DND-41 (cell line): ENCODE data around the gene SMAD7.

Source experiments
- ATAC-seq: fragments of 200-7000 bp; cut with Tn5 transposase; 3 replicates; pipeline ENCODE4 v1.9.1; 2021; ENCODE audit warnings: low read depth; ENCODE audit not compliant: insufficient read depth
- DNase-seq: peaks from one replicate; pipeline ENCODE4 v3.0.0-alpha.2; 2020
- H2AFZ ChIP-seq: 2 replicates; pipeline ENCODE4 v1.6.0; 2012; ENCODE audit warnings: low read depth, low read length
- H3K27ac ChIP-seq: 2 replicates; pipeline ENCODE4 v1.5.1; 2012; ENCODE audit warnings: low read length, inconsistent platforms
- H3K27me3 ChIP-seq: fragments of 200-600 bp; sonication (generic); 2 replicates; pipeline ENCODE4 v1.6.0; 2012; ENCODE audit warnings: low read length, mild to moderate bottlenecking, inconsistent platforms; ENCODE audit not compliant: insufficient read depth, poor library complexity
- H3K36me3 ChIP-seq: 2 replicates; pipeline ENCODE4 v1.5.1; 2012; ENCODE audit warnings: low read length, inconsistent platforms; ENCODE audit not compliant: insufficient read depth
- H3K4me1 ChIP-seq: 2 replicates; pipeline ENCODE4 v1.5.1; 2012; ENCODE audit warnings: mild to moderate bottlenecking, low read length; ENCODE audit not compliant: insufficient read depth
- H3K4me2 ChIP-seq: 2 replicates; pipeline ENCODE4 v1.6.0; 2012; ENCODE audit warnings: mild to moderate bottlenecking, moderate library complexity, low read length, inconsistent platforms; ENCODE audit not compliant: insufficient read depth
- H3K4me3 ChIP-seq, 2 experiments: fragments of 200-600 bp in 1 of 2; shearing (Covaris generic) in 1 of 2; 2 replicates each; pipeline ENCODE4 v1.5.1; 2012 to 2016; ENCODE audit warnings: inconsistent platforms in 2 of 2, low read length in 2 of 2, mild to moderate bottlenecking in 2 of 2, low read depth in 1 of 2, moderate library complexity in 1 of 2
- H3K79me2 ChIP-seq: 2 replicates; pipeline ENCODE4 v1.6.0; 2012; ENCODE audit warnings: low read length, inconsistent platforms; ENCODE audit not compliant: insufficient read depth
- H3K9ac ChIP-seq: 2 replicates; pipeline ENCODE4 v1.6.0; 2012; ENCODE audit warnings: low read depth, mild to moderate bottlenecking, inconsistent platforms, low read length, moderate library complexity
- H3K9me3 ChIP-seq: 2 replicates; pipeline ENCODE4 v1.5.1; 2012; ENCODE audit warnings: low read length, moderate library complexity, mild to moderate bottlenecking, inconsistent platforms; ENCODE audit not compliant: insufficient read depth, severe bottlenecking
- H4K20me1 ChIP-seq: 2 replicates; pipeline ENCODE4 v1.6.0; 2012; ENCODE audit warnings: low read length; ENCODE audit not compliant: insufficient read depth
- CTCF ChIP-seq: IDR thresholded peaks from 2 replicates; pipeline ENCODE4 v1.5.1; 2012; ENCODE audit warnings: borderline replicate concordance, low read length, moderate library complexity, mild to moderate bottlenecking; ENCODE audit not compliant: poor library complexity, severe bottlenecking; ENCODE audit errors: extremely low read depth
- EZH2 ChIP-seq: IDR thresholded peaks from 3 replicates; pipeline ENCODE4 v1.6.1; 2012; ENCODE audit warnings: borderline replicate concordance, low read depth, mild to moderate bottlenecking, moderate library complexity, low read length, inconsistent platforms; ENCODE audit not compliant: severe bottlenecking

SMAD7 gene

DNA sequence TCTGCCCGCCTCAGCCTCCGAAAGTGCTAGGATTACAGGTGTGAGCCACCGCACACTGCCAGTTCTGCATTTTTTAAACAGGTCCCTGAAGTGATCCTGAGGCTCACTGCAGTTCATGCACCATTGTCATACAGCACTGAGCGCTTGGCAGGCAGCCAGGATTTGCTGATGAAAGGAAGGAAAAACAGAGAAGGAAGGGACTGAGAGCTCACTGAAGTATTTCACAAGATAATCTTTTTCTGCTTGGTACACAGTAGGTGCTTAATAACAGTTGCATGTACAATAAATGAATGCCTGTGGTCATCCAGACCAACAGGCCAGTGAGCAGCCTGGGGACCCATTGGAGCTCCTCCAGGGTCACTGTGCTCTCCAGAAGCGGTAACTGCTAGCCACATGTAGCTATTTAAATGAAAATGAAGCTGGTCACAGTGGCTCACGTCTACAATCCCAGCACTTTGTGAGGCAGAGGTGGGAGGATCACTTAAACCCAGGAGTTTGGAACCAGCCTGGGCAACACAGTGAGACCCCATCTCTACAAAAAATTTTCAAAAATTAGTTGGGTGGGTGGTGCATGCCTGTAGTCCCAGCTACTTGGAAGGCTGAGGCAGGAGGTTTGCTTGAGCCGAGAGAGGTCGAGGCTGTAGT lies 33.1 kb upstream of the SMAD7 start:
- Histone ChIP-seq H3K36me3 (no peaks in the 10 kb centered on the region), H2AFZ (no peak overlapping the region), H4K20me1 (no peaks in the 10 kb centered on the region), H3K9ac (no peak overlapping the region), H3K27ac (no peak overlapping the region), H3K27me3 (no peaks in the 10 kb centered on the region), H3K9me3 (no peaks in the 10 kb centered on the region), H3K4me1 (peaks cover 5% of the 10 kb centered on the region; the same call in 1 of the 2 replicates), H3K4me2 (no peak overlapping the region), H3K4me3 (no peak overlapping the region), H3K79me2 (no peaks in the 10 kb centered on the region)
- ATAC-seq (peak; percentile 49; the same call in 2 of the 3 replicates), DNase-seq (peak; percentile 49)
- no peak for TF ChIP-seq CTCF

GRCh38 chr18:48982266-48982665 lies 31.5 kb upstream of the SMAD7 start:
- Histone ChIP-seq H3K9ac (no peak overlapping the region), H3K4me3 (no peak overlapping the region), H3K4me2 (no peak overlapping the region), H4K20me1 (no peaks in the 10 kb centered on the region), H3K4me1 (peaks cover 5% of the 10 kb centered on the region; the same call in 1 of the 2 replicates), H2AFZ (no peak overlapping the region), H3K79me2 (no peaks in the 10 kb centered on the region), H3K36me3 (no peaks in the 10 kb centered on the region), H3K9me3 (no peaks in the 10 kb centered on the region), H3K27ac (no peak overlapping the region), H3K27me3 (no peaks in the 10 kb centered on the region)
- no peak for ATAC-seq
- no peak for DNase-seq
- TF ChIP-seq CTCF (no peak), EZH2 (no peak)

DNA sequence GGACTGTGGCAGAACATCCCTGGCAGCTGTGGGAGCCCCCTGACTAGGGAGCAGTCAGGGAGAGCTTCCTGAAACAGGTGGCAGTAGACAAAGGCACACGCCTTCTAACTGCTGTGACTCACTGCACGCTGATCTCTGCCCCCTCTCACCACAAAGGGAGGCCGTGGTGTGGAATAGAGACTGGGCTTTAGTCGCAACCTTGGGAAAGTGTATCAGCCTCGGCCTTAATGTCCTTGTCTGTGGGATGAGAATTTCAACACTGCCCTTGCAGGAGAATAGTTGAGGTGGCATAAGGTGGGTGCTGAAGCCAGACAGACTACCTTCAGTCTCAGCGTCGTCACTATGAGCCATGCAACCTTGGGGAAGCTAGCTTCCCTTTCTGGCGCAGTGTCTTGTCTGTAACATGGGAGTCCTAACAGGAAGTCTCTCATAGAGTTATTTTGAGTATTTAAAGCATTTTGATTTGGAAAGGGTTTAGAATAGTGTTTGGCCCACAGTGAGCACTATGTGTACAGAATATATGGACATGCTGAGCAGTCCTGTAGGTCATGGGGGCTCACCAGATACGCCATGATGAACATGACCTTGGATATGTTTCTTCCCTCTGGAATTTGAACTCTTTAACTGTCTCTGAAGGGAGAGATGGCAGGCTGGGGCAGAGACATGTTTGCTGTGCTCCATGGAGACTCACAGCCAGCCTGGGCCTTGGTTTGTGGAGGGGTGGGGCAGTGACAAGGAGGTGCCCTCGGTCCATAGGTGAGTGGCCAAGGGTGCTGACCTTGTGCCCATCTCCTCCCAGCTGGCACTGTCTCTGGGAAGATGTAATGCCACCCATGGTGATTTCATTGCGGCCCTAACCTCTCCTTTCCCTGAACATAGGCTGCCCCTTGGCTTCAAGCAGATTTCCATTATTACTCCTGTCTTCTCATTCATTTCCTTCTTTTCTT lies 29.5 kb upstream of the SMAD7 start:
- no peaks in the 10 kb centered on the region for H4K20me1 ChIP-seq
- DNase-seq (no peak), ATAC-seq (peak; percentile 45)
- no peak overlapping the region for H3K27ac ChIP-seq
- H3K27me3 ChIP-seq = no peaks in the 10 kb centered on the region
- no peak overlapping the region for H3K4me2 ChIP-seq
- no peaks in the 10 kb centered on the region for H3K9me3 ChIP-seq
- no peaks in the 10 kb centered on the region for H3K79me2 ChIP-seq
- H3K4me3 ChIP-seq = no peak overlapping the region
- no peak overlapping the region for H3K9ac ChIP-seq
- TF ChIP-seq EZH2 (no peak), CTCF (no peak)
- no peak overlapping the region for H2AFZ ChIP-seq
- peaks cover 5% of the 10 kb centered on the region; the same call in 1 of the 2 replicates for H3K4me1 ChIP-seq
- H3K36me3 ChIP-seq = no peaks in the 10 kb centered on the region
